Stimulated activated CD8-positive, alpha-beta memory T cell treated with anti-CD3 and anti-CD28 coated beads, Interleukin-4, amount 100 ng/mL, for 24 hours (primary cell): ENCODE measurements around the gene HOXA11.

Experiments
- DNase-seq: peaks from one replicate; pipeline ENCODE4 v3.0.0-alpha.2; 2020; ENCODE audit warnings: low read depth

The HOXA11 gene

GRCh38 chr7:27169658-27170425 lies 15.2 kb downstream of the HOXA11 start:
- no peak for DNase-seq

- no peak for DNase-seq
These were observed 16.6 kb downstream of the HOXA11 start for GRCh38 chr7:27168265-27168947.

GRCh38 chr7:27167916-27168264 lies 17.1 kb downstream of the HOXA11 start:
- DNase-seq = no peak

- no peak for DNase-seq
These were observed 18.2 kb downstream of the HOXA11 start for GRCh38 chr7:27166531-27167505.

- DNase-seq = no peak
These were observed 19.0 kb downstream of the HOXA11 start for GRCh38 chr7:27165996-27166530.

- DNase-seq = no peak
These were observed 19.7 kb downstream of the HOXA11 start, which contains the start of gene HOXA9 for GRCh38 chr7:27165089-27165995. Gene HOXA9 (minus strand): TSS chr7:27165537. CDS start chr7:27165457, 80 bp downstream.

- DNase-seq = no peak
These were observed 20.5 kb downstream of the HOXA11 start for GRCh38 chr7:27164367-27165088.

GRCh38 chr7:27164045-27164366 lies 21.0 kb downstream of the HOXA11 start:
- no peak for DNase-seq

- DNase-seq = no peak
These were observed 21.6 kb downstream of the HOXA11 start for GRCh38 chr7:27163288-27164044.

- no peak for DNase-seq
These were observed 22.3 kb downstream of the HOXA11 start for GRCh38 chr7:27162561-27163287.

GRCh38 chr7:27161721-27162560 lies 23.1 kb downstream of the HOXA11 start:
- DNase-seq = no peak

- DNase-seq = no peak
These were observed 23.8 kb downstream of the HOXA11 start for GRCh38 chr7:27161214-27161720.

GRCh38 chr7:27160546-27161213 lies 24.4 kb downstream of the HOXA11 start:
- DNase-seq = peak; percentile 77

GRCh38 chr7:27160145-27160545 lies 24.9 kb downstream of the HOXA11 start:
- no peak for DNase-seq

GRCh38 chr7:27159266-27160144 lies 25.5 kb downstream of the HOXA11 start:
- DNase-seq = no peak
